H1 (cell line): ENCODE data around the gene SSR2. TPM values are rescaled to one million over a fixed set of nuclear protein-coding genes. Genes with fewer than 3 reads are reported as not detected.

Experiments used
- CTCF ChIP-seq, 3 experiments: IDR thresholded peaks; 1 replicate in 2 of 3; 2 replicates in 1 of 3; pipeline versions ENCODE4 v1.5.1 to v1.6.1; 2011; ENCODE audit warnings: low read length in 3 of 3, mild to moderate bottlenecking in 3 of 3, inconsistent platforms in 2 of 3, low read depth in 1 of 3, moderate library complexity in 1 of 3; ENCODE audit not compliant: insufficient read depth in 1 of 3; ENCODE audit errors: control extremely low read depth in 1 of 3
- FOSL1 ChIP-seq: IDR thresholded peaks from 2 replicates; pipeline ENCODE4 v1.6.1; 2011; ENCODE audit warnings: mild to moderate bottlenecking, low read depth, low read length, moderate library complexity; ENCODE audit not compliant: insufficient read depth
- HDAC6 ChIP-seq: IDR thresholded peaks from one replicate; pipeline ENCODE4 v1.7.1; 2012; ENCODE audit warnings: low read depth, mild to moderate bottlenecking, inconsistent platforms, low read length, moderate library complexity
- MAX ChIP-seq: IDR thresholded peaks from 2 replicates; pipeline ENCODE4 v1.6.1; 2012; ENCODE audit warnings: inconsistent platforms
- NRF1 ChIP-seq: IDR thresholded peaks from 2 replicates; pipeline ENCODE4 v1.6.1; 2011; ENCODE audit warnings: mild to moderate bottlenecking, low read depth, low read length, improper control_type of control experiment
- SIRT6 ChIP-seq: IDR thresholded peaks from one replicate; pipeline ENCODE4 v1.7.1; 2012; ENCODE audit warnings: low read length, inconsistent platforms
- SP1 ChIP-seq: IDR thresholded peaks from 2 replicates; pipeline ENCODE4 v1.6.1; 2011; ENCODE audit warnings: low read depth, low read length
- TBP ChIP-seq: IDR thresholded peaks from 2 replicates; pipeline ENCODE4 v1.6.1; 2011; ENCODE audit warnings: low read depth, low read length, improper control_type of control experiment
- polyA plus RNA-seq, 7 experiments: library from polyadenylated mRNA; depleted of rRNA in 3 of 7; stranded (reverse) in 5 of 7; unstranded in 2 of 7; fragments of >200 nt in 5 of 7; fragments of 200-250 nt in 2 of 7; gene quantifications; 1 replicate in 5 of 7; 2 replicates in 1 of 7; 4 replicates in 1 of 7; pipeline versions ENCODE4 v1.2.1 to v1.2.3, GENCODE V29; 2011 to 2013; ENCODE audit warnings: missing spikeins in 2 of 7, mixed read lengths in 2 of 7
- total RNA-seq: library from RNA; stranded (reverse); fragmentation: NEBNext Ultra II Directional; extraction: Animal tissue kit (Norgen Biotek cat#: 25700); gene quantifications from 2 replicates; pipeline ENCODE4 v1.2.1, GENCODE V29; 2021

Gene SSR2
- total and polyA plus RNA-seq, 2 of the 8 experiments (the other 6 are each of a cell fraction or from before 2014, with no cell fraction given): 190 to 648 TPM

GRCh38 chr1:155976062-155976912 lies 44.5 kb downstream of the SSR2 start (continued):
- no peak for TF ChIP-seq CTCF (IDR thresholded peaks at IDR 0.05; ENCODE audit: control extremely low read depth in 1 of 3, insufficient read depth in 1 of 3, low read depth in 1 of 3, low read length in 3 of 3)
- TF ChIP-seq TBP: no peak
- no peak for TF ChIP-seq NRF1
- TF ChIP-seq SIRT6: no peak
- TF ChIP-seq HDAC6: no peak
- TF ChIP-seq MAX: no peak
- TF ChIP-seq SP1: 0 out of 2 replicates have a peak, but pooled peaks have one; percentile 54
- TF ChIP-seq FOSL1: no peak
